Gastrocnemius medialis (tissue), 4 donors: ENCODE data around the gene OR2C1. TPM values are rescaled to one million over a fixed set of nuclear protein-coding genes. Genes with fewer than 3 reads are reported as not detected.

Experiments used
- ATAC-seq, 2 donors: fragments of 150-250 bp; one replicate each; pipeline ENCODE4 v1.9.1; 2016
- DNase-seq, 2 donors: peaks; one replicate each; pipeline ENCODE4 v3.0.0-alpha.2; 2019
- H3K27ac ChIP-seq, 4 donors: fragments of 200-600 bp; sonication (generic); 1 replicate in 1 of 4; 2 replicates in 3 of 4; pipeline ENCODE4 v1.5.1; 2016 to 2018; ENCODE audit warnings: mild to moderate bottlenecking in 2 of 4, moderate library complexity in 1 of 4
- H3K27me3 ChIP-seq, 3 donors: fragments of 200-600 bp; sonication (generic) in 2 of 3; 1 replicate in 1 of 3; 2 replicates in 2 of 3; pipeline versions ENCODE4 v1.5.1 to v1.6.0; 2016 to 2019; ENCODE audit warnings: mild to moderate bottlenecking in 1 of 3, moderate library complexity in 1 of 3
- H3K36me3 ChIP-seq, 2 donors: fragments of 200-600 bp; sonication (generic) in 1 of 2; one replicate each; pipeline ENCODE4 v1.5.1; 2017 to 2018
- H3K4me1 ChIP-seq, 2 donors: fragments of 200-600 bp; sonication (generic) in 1 of 2; one replicate each; pipeline ENCODE4 v1.5.1; 2016 to 2017; ENCODE audit warnings: mild to moderate bottlenecking in 2 of 2
- H3K4me3 ChIP-seq, 4 donors: fragments of 200-600 bp; sonication (generic) in 3 of 4; 1 replicate in 1 of 4; 2 replicates in 3 of 4; pipeline ENCODE4 v1.5.1; 2016 to 2019; ENCODE audit warnings: mild to moderate bottlenecking in 2 of 4
- H3K9me3 ChIP-seq, 3 donors: fragments of 200-600 bp; sonication (generic) in 2 of 3; 1 replicate in 1 of 3; 2 replicates in 2 of 3; pipeline ENCODE4 v1.5.1; 2016 to 2019
- POLR2A ChIP-seq, 2 donors: fragments of 450-650 bp; IDR thresholded peaks; one replicate each; pipeline ENCODE4 v1.6.1; 2017; ENCODE audit warnings: antibody characterized with exemption in 2 of 2, mild to moderate bottlenecking in 2 of 2, moderate library complexity in 2 of 2
- in situ Hi-C, 4 donors: fragments of 200-750 bp; cut with MboI; loops; one replicate each; pipeline versions ENCODE4 v1.15.0 to v1.8.0; 2017; ENCODE audit warnings: low sequenced_read_pairs in 4 of 4
- intact Hi-C: fragments of 100-400 bp; cut with DNase I; formaldehyde crosslinking; loops from one replicate; pipeline ENCODE4 v1.15.1; 2023; ENCODE audit warnings: low total_unique reads
- total RNA-seq, 4 donors: library from RNA; depleted of rRNA; stranded (reverse); fragments of >200 nt; gene quantifications; one replicate each; pipeline versions ENCODE4 v1.1.0 to v1.2.3, GENCODE V29; 2016
- TF ChIP-seq, protein P1 (sequence below), 5 experiments: fragments of 450-650 bp in 3 of 5; fragments of 200-600 bp in 2 of 5; sonication (generic) in 2 of 5; IDR thresholded peaks in 4 of 5; conservative IDR thresholded peaks in 1 of 5; 1 replicate in 4 of 5; 2 replicates in 1 of 5; pipeline ENCODE4 v1.5.1; 2016 to 2019; ENCODE audit warnings: antibody characterized with exemption in 5 of 5, mild to moderate bottlenecking in 3 of 5, moderate library complexity in 3 of 5

Gene OR2C1
- total RNA-seq, 4 donors from 2014 or later: not detected

DNA sequence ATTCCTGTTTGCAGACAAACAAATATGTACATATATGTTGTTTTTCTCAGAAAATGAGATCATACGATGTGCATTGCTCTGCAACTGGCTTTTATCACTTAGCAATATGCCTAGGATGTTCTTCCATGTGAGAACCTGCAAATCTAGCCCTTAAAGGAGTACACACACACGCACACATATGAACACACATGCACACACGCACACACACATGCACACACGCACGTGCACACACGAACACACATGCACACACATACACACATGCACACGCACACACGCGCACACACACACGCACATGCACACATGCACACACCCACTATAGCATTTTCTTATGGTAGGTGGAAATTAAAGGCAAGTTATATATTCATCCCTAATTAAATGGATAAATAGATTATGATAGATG is 8.1 kb upstream of the OR2C1 start:
- in situ Hi-C loops: no loop called here
- no peak overlapping the region for H3K27ac ChIP-seq
- no peak for ATAC-seq

DNA sequence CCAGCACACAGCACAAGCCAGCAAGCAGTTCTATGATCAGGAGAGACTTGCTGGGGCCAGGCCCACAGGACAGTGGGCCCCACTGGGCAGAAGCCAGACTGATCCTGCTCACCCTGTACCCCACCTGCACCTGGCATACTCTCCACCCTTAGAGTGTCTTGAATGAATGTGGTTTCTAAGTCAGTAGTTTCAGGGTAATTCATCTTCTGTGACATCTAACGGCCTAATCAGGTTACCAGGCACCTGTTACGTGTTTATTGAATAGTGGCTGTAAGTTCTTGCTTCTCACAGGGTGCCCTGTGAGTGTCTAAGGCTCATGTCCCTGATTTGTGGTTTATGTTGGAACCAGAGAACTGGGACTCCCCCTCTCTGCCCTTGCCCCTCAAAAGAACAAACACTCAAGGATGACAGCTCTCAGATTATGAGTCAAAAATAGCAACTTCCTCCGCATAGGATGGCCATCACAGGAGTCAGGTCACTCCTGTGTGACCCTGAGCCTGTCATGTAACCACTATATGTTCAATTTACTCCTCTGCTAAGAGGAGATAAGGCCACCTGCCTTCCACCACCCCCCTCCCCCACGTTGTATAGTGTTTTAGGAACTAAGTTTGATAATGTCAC is 7.0 kb upstream of the OR2C1 start:
- no peaks in the 10 kb centered on the region for H3K4me1 ChIP-seq
- in situ Hi-C loops: no loop called here
- no peak for ATAC-seq

More for the DNA sequence above, 8.1 kb upstream of the OR2C1 start:
- intact Hi-C loops: no loop called here
- Histone ChIP-seq H3K9me3 (no peaks in the 10 kb centered on the region), H3K27me3 (no peaks in the 10 kb centered on the region), H3K4me1 (no peaks in the 10 kb centered on the region), H3K36me3 (no peaks in the 10 kb centered on the region), H3K4me3 (no peak overlapping the region)
- no peak for DNase-seq
- TF ChIP-seq, protein P1, sequence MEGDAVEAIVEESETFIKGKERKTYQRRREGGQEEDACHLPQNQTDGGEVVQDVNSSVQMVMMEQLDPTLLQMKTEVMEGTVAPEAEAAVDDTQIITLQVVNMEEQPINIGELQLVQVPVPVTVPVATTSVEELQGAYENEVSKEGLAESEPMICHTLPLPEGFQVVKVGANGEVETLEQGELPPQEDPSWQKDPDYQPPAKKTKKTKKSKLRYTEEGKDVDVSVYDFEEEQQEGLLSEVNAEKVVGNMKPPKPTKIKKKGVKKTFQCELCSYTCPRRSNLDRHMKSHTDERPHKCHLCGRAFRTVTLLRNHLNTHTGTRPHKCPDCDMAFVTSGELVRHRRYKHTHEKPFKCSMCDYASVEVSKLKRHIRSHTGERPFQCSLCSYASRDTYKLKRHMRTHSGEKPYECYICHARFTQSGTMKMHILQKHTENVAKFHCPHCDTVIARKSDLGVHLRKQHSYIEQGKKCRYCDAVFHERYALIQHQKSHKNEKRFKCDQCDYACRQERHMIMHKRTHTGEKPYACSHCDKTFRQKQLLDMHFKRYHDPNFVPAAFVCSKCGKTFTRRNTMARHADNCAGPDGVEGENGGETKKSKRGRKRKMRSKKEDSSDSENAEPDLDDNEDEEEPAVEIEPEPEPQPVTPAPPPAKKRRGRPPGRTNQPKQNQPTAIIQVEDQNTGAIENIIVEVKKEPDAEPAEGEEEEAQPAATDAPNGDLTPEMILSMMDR (IDR thresholded peaks at IDR 0.05 in 4 of 5, conservative IDR thresholded peaks at IDR 0.05 in 1 of 5): no peak
- no peak for TF ChIP-seq POLR2A (IDR thresholded peaks at IDR 0.05)

DNA sequence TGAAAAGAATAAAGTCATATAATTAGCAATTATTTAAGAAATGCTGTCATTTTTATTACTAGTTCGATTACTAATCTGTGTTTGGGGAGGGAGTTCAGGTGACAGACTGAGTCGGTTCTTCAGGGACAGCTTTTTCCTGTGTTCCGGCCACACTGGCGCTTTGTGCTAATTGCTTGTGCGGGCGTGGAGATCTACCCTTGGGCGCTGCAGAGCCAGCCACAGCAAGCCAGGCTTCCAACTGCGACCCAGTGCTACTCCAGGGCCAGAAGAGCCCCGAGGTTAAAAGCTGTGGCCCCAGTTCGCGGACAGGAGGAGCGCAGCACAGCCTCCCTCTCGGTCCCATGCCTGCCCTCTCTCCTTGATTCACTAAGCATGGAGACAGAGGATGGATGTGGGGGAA is 6.5 kb upstream of the OR2C1 start:
- TF ChIP-seq, protein P1 (IDR thresholded peaks at IDR 0.05 in 4 of 5, conservative IDR thresholded peaks at IDR 0.05 in 1 of 5): no peak
- no peak for TF ChIP-seq POLR2A (IDR thresholded peaks at IDR 0.05)
- Histone ChIP-seq H3K4me3 (no peak overlapping the region), H3K27ac (no peak overlapping the region), H3K9me3 (no peaks in the 10 kb centered on the region), H3K4me1 (no peaks in the 10 kb centered on the region), H3K27me3 (no peaks in the 10 kb centered on the region), H3K36me3 (no peaks in the 10 kb centered on the region)
- intact Hi-C loops (no loop called here), in situ Hi-C loops (no loop called here)
- no peak for DNase-seq
- ATAC-seq: no peak

More for the DNA sequence above, 7.0 kb upstream of the OR2C1 start:
- H3K36me3 ChIP-seq: no peaks in the 10 kb centered on the region
- TF ChIP-seq POLR2A (IDR thresholded peaks at IDR 0.05): no peak
- TF ChIP-seq, protein P1 (IDR thresholded peaks at IDR 0.05 in 4 of 5, conservative IDR thresholded peaks at IDR 0.05 in 1 of 5): no peak
- no peak overlapping the region for H3K4me3 ChIP-seq
- no peaks in the 10 kb centered on the region for H3K9me3 ChIP-seq
- H3K27me3 ChIP-seq: no peaks in the 10 kb centered on the region
- DNase-seq: no peak
- no peak overlapping the region for H3K27ac ChIP-seq
- intact Hi-C loops: no loop called here

DNA sequence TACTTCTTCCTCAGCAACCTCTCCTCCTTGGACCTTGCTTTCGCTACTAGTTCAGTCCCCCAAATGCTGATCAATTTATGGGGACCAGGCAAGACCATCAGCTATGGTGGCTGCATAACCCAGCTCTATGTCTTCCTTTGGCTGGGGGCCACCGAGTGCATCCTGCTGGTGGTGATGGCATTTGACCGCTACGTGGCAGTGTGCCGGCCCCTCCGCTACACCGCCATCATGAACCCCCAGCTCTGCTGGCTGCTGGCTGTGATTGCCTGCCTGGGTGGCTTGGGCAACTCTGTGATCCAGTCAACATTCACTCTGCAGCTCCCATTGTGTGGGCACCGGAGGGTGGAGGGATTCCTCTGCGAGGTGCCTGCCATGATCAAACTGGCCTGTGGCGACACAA is 429 bp downstream of the OR2C1 start:
- ATAC-seq: no peak
- in situ Hi-C loops (no loop called here), intact Hi-C loops (no loop called here)
- Histone ChIP-seq H3K27me3 (peaks cover 0 to 4% (median 0%) of the 10 kb centered on the region in 3 donors), H3K4me1 (no peaks in the 10 kb centered on the region), H3K27ac (no peak overlapping the region), H3K4me3 (no peak overlapping the region), H3K36me3 (no peaks in the 10 kb centered on the region), H3K9me3 (peaks cover 0 to 5% (median 0%) of the 10 kb centered on the region in 3 donors)
- TF ChIP-seq, protein P1 (IDR thresholded peaks at IDR 0.05 in 4 of 5, conservative IDR thresholded peaks at IDR 0.05 in 1 of 5): no peak
- TF ChIP-seq POLR2A (IDR thresholded peaks at IDR 0.05): no peak
- DNase-seq: no peak

DNA sequence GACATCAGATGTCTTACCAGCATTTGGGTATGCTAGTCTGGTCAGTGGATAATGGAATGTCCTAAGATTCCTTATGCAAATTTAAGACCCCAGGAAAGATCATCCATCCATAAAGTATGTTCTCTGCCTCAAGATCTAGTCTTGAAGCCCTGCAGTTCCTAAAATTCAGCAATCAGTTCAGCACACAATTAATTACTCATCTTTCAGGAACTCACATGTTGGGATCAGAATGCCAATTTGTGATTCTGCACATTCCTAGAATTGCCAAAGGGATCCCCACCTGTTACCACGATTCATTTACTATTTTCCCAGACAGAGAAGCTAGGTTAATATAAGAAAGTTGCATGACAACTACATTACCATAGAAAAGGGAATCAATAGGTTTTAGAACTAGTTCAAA is 3.2 kb downstream of the OR2C1 start:
- Histone ChIP-seq H3K36me3 (no peaks in the 10 kb centered on the region), H3K4me3 (no peak overlapping the region), H3K27ac (no peak overlapping the region), H3K27me3 (peaks cover 0 to 4% (median 0%) of the 10 kb centered on the region in 3 donors), H3K4me1 (no peaks in the 10 kb centered on the region), H3K9me3 (peaks cover 0 to 7% (median 0%) of the 10 kb centered on the region in 3 donors)
- in situ Hi-C loops: no loop called here
- intact Hi-C loops: no loop called here
- TF ChIP-seq POLR2A (IDR thresholded peaks at IDR 0.05): no peak
- TF ChIP-seq, protein P1 (IDR thresholded peaks at IDR 0.05 in 4 of 5, conservative IDR thresholded peaks at IDR 0.05 in 1 of 5): no peak
- ATAC-seq: no peak
- DNase-seq: no peak
